Activated naive CD4-positive, alpha-beta T cell treated with anti-CD3 and anti-CD28 coated beads, Interleukin-2, amount 10 ng/mL, durations not matched to agents 7 days and 5 days (primary cell): ENCODE data around the gene C1orf94.

Experiments used
- CTCF ChIA-PET: fragments of 350-600 bp; sonication (Branson Sonifier 250); formaldehyde crosslinking; loops from one replicate; lab custom pipeline; 2021; ENCODE audit warnings: antibody characterized with exemption; lab: Charles Lee
- DNase-seq: peaks from one replicate; pipeline ENCODE4 v3.0.0-alpha.2; 2020
- H3K27ac Mint-ChIP-seq: one replicate; pipeline ENCODE4 v1.8.0; 2021; ENCODE audit warnings: mild to moderate bottlenecking, moderate library complexity, mixed read lengths
- H3K27me3 Mint-ChIP-seq: one replicate; pipeline ENCODE4 v1.8.0; 2021; ENCODE audit warnings: mild to moderate bottlenecking, mixed read lengths
- H3K36me3 Mint-ChIP-seq: one replicate; pipeline ENCODE4 v1.8.0; 2021; ENCODE audit warnings: mixed read lengths
- H3K4me1 Mint-ChIP-seq: one replicate; pipeline ENCODE4 v1.8.0; 2021; ENCODE audit warnings: mixed read lengths
- H3K4me3 Mint-ChIP-seq: one replicate; pipeline ENCODE4 v1.8.0; 2021; ENCODE audit warnings: mild to moderate bottlenecking, moderate library complexity, mixed read lengths
- H3K9me3 Mint-ChIP-seq: one replicate; pipeline ENCODE4 v1.8.0; 2021; ENCODE audit warnings: mixed read lengths

C1orf94 gene

DNA sequence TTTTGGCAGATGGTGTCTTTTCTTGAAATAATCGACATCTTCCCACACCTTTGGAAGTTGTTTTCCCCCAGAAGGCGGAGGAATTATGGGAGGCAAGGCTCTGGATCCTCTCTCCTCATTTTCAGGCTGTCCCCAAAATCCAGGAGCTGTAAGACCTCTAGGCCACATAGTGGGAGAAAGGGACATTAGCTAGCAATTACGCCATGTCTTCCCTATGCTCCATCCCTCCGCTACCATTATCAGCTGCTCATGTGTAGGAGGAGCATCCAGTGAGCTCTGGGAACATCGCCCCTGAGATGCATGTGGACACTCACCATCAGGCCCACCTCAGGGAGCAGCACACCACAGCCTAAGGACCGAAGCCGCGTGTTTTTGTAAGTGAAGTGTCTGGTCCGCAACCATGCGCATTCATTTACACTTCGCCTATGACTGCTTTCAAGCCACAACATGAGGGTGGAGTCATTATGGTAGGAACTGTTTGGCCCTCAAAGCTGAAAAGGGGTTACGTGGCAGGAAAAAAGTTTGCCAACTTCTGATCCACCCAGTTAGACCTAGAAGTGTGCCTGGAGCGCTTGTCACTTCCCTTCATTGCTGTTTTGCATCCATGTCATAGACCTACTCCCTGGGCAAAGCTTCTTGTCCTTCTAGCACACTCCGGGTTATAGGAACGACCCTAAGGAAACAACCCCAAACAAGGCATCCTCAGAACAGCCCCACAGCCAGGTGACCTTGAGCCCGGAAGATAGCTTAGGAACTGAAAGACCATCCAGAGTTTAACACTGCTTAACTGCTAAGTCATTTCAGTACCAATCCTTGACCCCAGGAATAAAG lies 85.5 kb downstream of the C1orf94 start:
- Mint-ChIP-seq H3K27me3 (no peaks in the 10 kb centered on the region), H3K4me1 (no peaks in the 10 kb centered on the region), H3K4me3 (no peak overlapping the region), H3K27ac (no peak overlapping the region), H3K36me3 (no peaks in the 10 kb centered on the region), H3K9me3 (no peaks in the 10 kb centered on the region)
- no peak for DNase-seq
- CTCF ChIA-PET, result no interaction called here

DNA sequence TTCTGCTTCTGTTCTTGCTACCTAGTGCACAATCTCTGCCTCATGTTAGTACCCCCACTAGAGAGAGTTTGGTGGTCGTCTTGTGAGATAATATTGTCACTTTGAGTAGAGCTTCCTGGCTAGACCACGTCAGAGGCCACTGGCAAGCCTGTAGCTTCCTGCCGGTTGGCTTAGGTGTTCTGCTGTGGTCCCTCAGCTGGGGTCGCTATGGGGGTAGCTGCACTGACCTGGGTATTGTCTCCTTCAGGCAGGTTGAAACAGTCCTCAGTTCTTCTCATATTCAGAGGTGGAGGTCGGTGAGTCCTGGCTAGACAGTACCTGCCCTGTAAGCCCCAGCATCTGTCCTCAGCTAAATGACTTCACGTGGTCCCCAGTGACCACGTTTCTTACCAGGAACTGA lies 86.2 kb downstream of the C1orf94 start:
- H3K4me3 Mint-ChIP-seq, result no peak overlapping the region
- no peaks in the 10 kb centered on the region for H3K9me3 Mint-ChIP-seq
- CTCF ChIA-PET, result no interaction called here
- no peak overlapping the region for H3K27ac Mint-ChIP-seq
- no peak for DNase-seq
- H3K27me3 Mint-ChIP-seq, result no peaks in the 10 kb centered on the region
- no peaks in the 10 kb centered on the region for H3K36me3 Mint-ChIP-seq
- no peaks in the 10 kb centered on the region for H3K4me1 Mint-ChIP-seq

GRCh38 chr1:34263406-34263805 lies 86.7 kb downstream of the C1orf94 start:
- no peak for DNase-seq
- H3K4me1 Mint-ChIP-seq, result no peaks in the 10 kb centered on the region
- no peaks in the 10 kb centered on the region for H3K27me3 Mint-ChIP-seq
- no peaks in the 10 kb centered on the region for H3K9me3 Mint-ChIP-seq
- no peaks in the 10 kb centered on the region for H3K36me3 Mint-ChIP-seq
- no peak overlapping the region for H3K27ac Mint-ChIP-seq
- CTCF ChIA-PET, result no interaction called here
- H3K4me3 Mint-ChIP-seq, result no peak overlapping the region

DNA sequence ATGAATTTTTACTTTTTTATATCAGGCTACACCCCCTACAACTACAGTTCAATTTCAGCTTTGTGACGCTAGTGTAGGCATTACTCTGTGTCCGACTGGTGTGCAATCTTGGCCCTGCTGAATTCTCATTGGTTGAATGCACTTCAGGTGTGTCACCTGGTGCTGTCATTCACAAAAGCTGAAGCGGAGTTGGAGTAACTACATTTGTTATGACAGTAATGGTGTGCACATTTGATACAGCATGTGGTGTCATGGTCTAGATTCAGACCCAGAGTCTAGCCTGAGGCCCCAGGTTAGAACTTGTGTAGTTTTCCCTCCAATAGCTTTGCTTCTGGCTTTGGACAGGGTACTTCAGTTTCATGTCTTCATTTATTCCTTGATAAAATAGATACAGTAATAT lies 88.7 kb downstream of the C1orf94 start:
- no peaks in the 10 kb centered on the region for H3K27me3 Mint-ChIP-seq
- DNase-seq, result no peak
- CTCF ChIA-PET, result no interaction called here
- H3K4me3 Mint-ChIP-seq, result no peak overlapping the region
- H3K27ac Mint-ChIP-seq, result no peak overlapping the region
- no peaks in the 10 kb centered on the region for H3K4me1 Mint-ChIP-seq
- H3K9me3 Mint-ChIP-seq, result no peaks in the 10 kb centered on the region
- no peaks in the 10 kb centered on the region for H3K36me3 Mint-ChIP-seq

GRCh38 chr1:34266127-34266951 lies 89.6 kb downstream of the C1orf94 start:
- CTCF ChIA-PET, result no interaction called here

DNA sequence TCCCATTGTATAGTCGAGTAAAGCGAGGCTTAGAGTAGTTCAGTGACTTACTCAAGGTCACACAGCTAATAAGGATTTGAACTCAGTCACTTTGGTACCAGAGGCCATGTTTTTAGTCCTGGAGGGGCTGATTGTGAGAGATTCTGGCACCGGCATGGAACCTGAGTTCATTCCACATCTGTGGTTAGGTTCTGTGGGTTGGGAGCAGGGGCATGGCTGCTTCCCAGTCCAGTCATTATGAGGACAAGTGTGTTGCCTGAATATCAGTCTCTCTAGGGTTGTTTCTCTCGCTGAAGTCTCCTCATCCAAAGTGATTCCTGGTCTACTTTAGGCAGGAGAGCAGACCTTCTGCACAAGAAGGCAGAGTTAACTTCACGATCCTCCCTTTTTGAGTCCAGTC lies 90.6 kb downstream of the C1orf94 start:
- H3K4me1 Mint-ChIP-seq, result no peaks in the 10 kb centered on the region
- H3K9me3 Mint-ChIP-seq, result no peaks in the 10 kb centered on the region
- CTCF ChIA-PET, result no interaction called here
- no peak overlapping the region for H3K27ac Mint-ChIP-seq
- H3K4me3 Mint-ChIP-seq, result no peak overlapping the region
- no peaks in the 10 kb centered on the region for H3K27me3 Mint-ChIP-seq
- no peaks in the 10 kb centered on the region for H3K36me3 Mint-ChIP-seq
- DNase-seq, result no peak

More at GRCh38 chr1:34266127-34266951, 89.6 kb downstream of the C1orf94 start:
- H3K27ac Mint-ChIP-seq, result no peak overlapping the region
- no peaks in the 10 kb centered on the region for H3K36me3 Mint-ChIP-seq
- no peaks in the 10 kb centered on the region for H3K27me3 Mint-ChIP-seq
- H3K4me3 Mint-ChIP-seq, result no peak overlapping the region
- H3K4me1 Mint-ChIP-seq, result no peaks in the 10 kb centered on the region
- no peak for DNase-seq
- no peaks in the 10 kb centered on the region for H3K9me3 Mint-ChIP-seq

DNA sequence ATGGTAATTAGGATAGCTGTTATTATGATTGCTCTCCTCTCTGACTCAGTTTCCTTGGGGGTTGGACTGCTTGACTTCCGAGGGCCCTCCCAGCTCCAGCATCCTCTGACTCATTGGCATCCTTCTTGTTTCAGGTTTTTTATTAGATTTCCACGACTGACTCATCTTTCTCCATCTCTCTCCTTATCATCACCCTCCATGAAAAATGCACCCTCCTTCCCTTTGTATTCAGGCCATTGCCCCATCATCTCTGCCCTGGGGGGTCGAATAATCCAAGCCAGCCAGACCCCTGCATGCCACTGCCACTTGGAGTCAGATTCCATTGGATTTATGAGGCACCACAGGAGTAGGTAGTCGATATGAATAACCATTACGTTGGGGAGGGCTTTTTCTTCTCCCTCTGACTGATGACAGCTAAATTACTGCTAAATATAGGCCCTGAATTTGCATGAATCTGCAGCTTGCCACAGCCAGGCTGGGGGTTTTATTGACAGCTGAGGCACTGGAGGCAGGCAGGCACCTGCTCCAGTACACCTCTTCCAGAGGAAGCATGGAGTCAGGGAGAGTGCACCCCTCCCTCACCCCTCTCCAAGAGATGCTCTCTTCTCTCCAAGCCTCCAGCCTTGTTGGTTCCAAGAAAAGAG lies 91.7 kb downstream of the C1orf94 start:
- H3K9me3 Mint-ChIP-seq, result no peaks in the 10 kb centered on the region
- no peak overlapping the region for H3K27ac Mint-ChIP-seq
- no peak for DNase-seq
- H3K4me3 Mint-ChIP-seq, result no peak overlapping the region
- H3K27me3 Mint-ChIP-seq, result no peaks in the 10 kb centered on the region
- no peaks in the 10 kb centered on the region for H3K36me3 Mint-ChIP-seq
- no peaks in the 10 kb centered on the region for H3K4me1 Mint-ChIP-seq
- CTCF ChIA-PET, result no interaction called here
